Activated naive CD4-positive, alpha-beta T cell treated with anti-CD3 and anti-CD28 coated beads for 36 hours (primary cell): ENCODE data around the gene PEAR1. TPM values are rescaled to one million over a fixed set of nuclear protein-coding genes. Genes with fewer than 3 reads are reported as not detected.

Experiments
- microRNA-seq: library from miRNA; unstranded; fragments of <30 nt; microRNA quantifications from one replicate; pipeline ENCODE4 v1.2.0, GENCODE V29; 2022; ENCODE audit warnings: borderline microRNAs expressed, borderline replicate concordance
- total RNA-seq, 2 experiments: library from RNA; stranded (reverse); gene quantifications; one replicate each; pipeline ENCODE4 v1.2.3, GENCODE V29; 2021

The PEAR1 gene
- total RNA-seq, 2 experiments from 2014 or later = not detected

Small RNAs within 50 kb of the gene (microRNA-seq; reads per million reads assigned to microRNA genes)
- gene MIR765 = not detected

Other genes with a start within 250 kb of the PEAR1 start
- not detected for gene NES, start 216.3 kb upstream of the PEAR1 start, total RNA-seq
- gene CRABP2, start 188.1 kb upstream of the PEAR1 start, total RNA-seq = under 1 TPM; 0.45 to 0.72 TPM
- gene METTL25B, start 165.2 kb upstream of the PEAR1 start, total RNA-seq = 10 to 100 TPM; 35.3 to 35.5 TPM
- 10 to 100 TPM; 24.8 to 28.7 TPM for gene ISG20L2, start 165.0 kb upstream of the PEAR1 start, total RNA-seq
- 100 to 1,000 TPM in 1 of 2 experiments, 10 to 100 TPM in 1; 91.1 to 114 TPM for gene MRPL24, start 152.6 kb upstream of the PEAR1 start, total RNA-seq
- 100 to 1,000 TPM; 282 to 283 TPM for gene HDGF, start 142.0 kb upstream of the PEAR1 start, total RNA-seq
- gene PRCC, start 126.2 kb upstream of the PEAR1 start, total RNA-seq = 10 to 100 TPM; 55.2 to 55.8 TPM
- gene SH2D2A, start 76.9 kb upstream of the PEAR1 start, total RNA-seq = 100 to 1,000 TPM; 134 to 138 TPM
- not detected for gene INSRR, start 34.6 kb upstream of the PEAR1 start, total RNA-seq
- gene NTRK1, start 32.9 kb upstream of the PEAR1 start, total RNA-seq = under 1 TPM in 1 of 2 experiments, not detected in 1; 0.67 TPM
- gene LRRC71, start 26.9 kb downstream of the PEAR1 start, total RNA-seq = not detected
- gene ARHGEF11, start 152.0 kb downstream of the PEAR1 start, total RNA-seq = 1 to 10 TPM; 3.2 to 3.4 TPM
- gene ETV3L, start 206.1 kb downstream of the PEAR1 start, total RNA-seq = not detected
- gene ETV3, start 244.7 kb downstream of the PEAR1 start, total RNA-seq = 10 to 100 TPM; 23.2 to 23.3 TPM